SK-N-SH (cell line): Measurements from ENCODE around the gene EVC. TPM values are rescaled to one million over a fixed set of nuclear protein-coding genes. Genes with fewer than 3 reads are reported as not detected.
A peak's percentile ranks its signal among the peaks of the same experiment; 100 is the strongest.

Source experiments
- CTCF ChIA-PET: fragments of 300-600, 350-600 bp; formaldehyde crosslinking; extraction: SDS; loops from one replicate; lab custom pipeline; 2021; lab: Yijun Ruan, JAX
- POLR2A ChIA-PET: fragments of 350-600 bp; sonication (Branson Sonifier 250); formaldehyde crosslinking; extraction: SDS; loops from one replicate; lab custom pipeline; 2020; ENCODE audit warnings: antibody characterized with exemption, inconsistent platforms; lab: Yijun Ruan, JAX
- DNase-seq: peaks from one replicate; pipeline ENCODE4 v3.0.0; 2012
- H2AFZ ChIP-seq: fragments of 200-600 bp; sonication (generic); 2 replicates; pipeline ENCODE4 v1.8.1; 2016; ENCODE audit warnings: antibody characterized with exemption, mild to moderate bottlenecking, low read depth
- H3F3A ChIP-seq: fragments of 200-600 bp; sonication (generic); replicated peaks from 2 replicates; pipeline ENCODE3; 2016; ENCODE audit warnings: antibody characterized with exemption, mild to moderate bottlenecking; ENCODE audit not compliant: insufficient read depth
- H3K27ac ChIP-seq, 2 experiments: fragments of 200-500 bp in 1 of 2; fragments of 200-600 bp in 1 of 2; sonication (Bioruptor generic) in 1 of 2; sonication (generic), shearing (Covaris generic) in 1 of 2; 2 replicates each; pipeline versions ENCODE4 v1.5.1 to v1.6.1; 2014 to 2016; ENCODE audit warnings: low read depth in 2 of 2, inconsistent platforms in 1 of 2, low read length in 1 of 2, mild to moderate bottlenecking in 1 of 2, mixed read lengths in 1 of 2
- H3K27me3 ChIP-seq: fragments of 200-600 bp; sonication (generic), shearing (Covaris generic); 2 replicates; pipeline ENCODE4 v1.6.1; 2016; ENCODE audit warnings: mixed run types; ENCODE audit not compliant: insufficient read depth
- H3K36me3 ChIP-seq, 2 experiments: fragments of 200-500 bp in 1 of 2; fragments of 200-600 bp in 1 of 2; sonication (Bioruptor generic) in 1 of 2; sonication (generic) in 1 of 2; replicated peaks in 1 of 2; 2 replicates each; pipeline versions ENCODE3 to v1.5.1; 2014 to 2016; ENCODE audit warnings: low read length in 1 of 2, mild to moderate bottlenecking in 1 of 2; ENCODE audit not compliant: insufficient read depth in 2 of 2, control insufficient read depth in 1 of 2
- H3K4me1 ChIP-seq, 2 experiments: fragments of 200-500 bp in 1 of 2; fragments of 200-600 bp in 1 of 2; sonication (Bioruptor generic) in 1 of 2; sonication (generic), shearing (Covaris generic) in 1 of 2; 2 replicates each; pipeline versions ENCODE4 v1.5.1 to v1.6.1; 2014 to 2016; ENCODE audit warnings: low read depth in 1 of 2, low read length in 1 of 2, mixed run types in 1 of 2; ENCODE audit not compliant: insufficient read depth in 2 of 2, control insufficient read depth in 1 of 2
- H3K4me2 ChIP-seq: fragments of 200-600 bp; sonication (generic), shearing (Covaris generic); 2 replicates; pipeline ENCODE4 v1.6.1; 2017; ENCODE audit warnings: mixed run types
- H3K4me3 ChIP-seq, 2 experiments: fragments of 200-500 bp in 1 of 2; fragments of 200-600 bp in 1 of 2; sonication (Bioruptor generic) in 1 of 2; sonication (generic), shearing (Covaris generic) in 1 of 2; 2 replicates each; pipeline versions ENCODE4 v1.5.1 to v1.8.1; 2014 to 2016; ENCODE audit warnings: low read depth in 2 of 2, inconsistent platforms in 1 of 2, low read length in 1 of 2, mild to moderate bottlenecking in 1 of 2, mixed read lengths in 1 of 2, moderate library complexity in 1 of 2
- H3K79me2 ChIP-seq: fragments of 200-600 bp; sonication (generic); 2 replicates; pipeline ENCODE4 v1.8.1; 2017; ENCODE audit warnings: mild to moderate bottlenecking; ENCODE audit not compliant: insufficient read depth
- H3K9ac ChIP-seq: fragments of 200-600 bp; sonication (generic); 2 replicates; pipeline ENCODE4 v1.6.1; 2017; ENCODE audit warnings: mixed run types
- H3K9me2 ChIP-seq: fragments of 200-600 bp; sonication (generic); 2 replicates; pipeline ENCODE4 v1.6.1; 2017; ENCODE audit warnings: mixed run types
- H3K9me3 ChIP-seq: fragments of 200-600 bp; sonication (generic); 2 replicates; pipeline ENCODE4 v1.6.1; 2017; ENCODE audit warnings: mixed run types, mild to moderate bottlenecking, moderate library complexity
- H4K20me1 ChIP-seq: fragments of 200-600 bp; sonication (generic); 2 replicates; pipeline ENCODE4 v1.6.1; 2017; ENCODE audit warnings: mild to moderate bottlenecking, mixed run types; ENCODE audit not compliant: insufficient read depth
- ELF1 ChIP-seq: IDR thresholded peaks from 2 replicates; pipeline ENCODE4 v1.4.0; 2012
- FOXM1 ChIP-seq: IDR thresholded peaks from 2 replicates; pipeline ENCODE4 v1.4.0; 2012; ENCODE audit warnings: low read depth, mild to moderate bottlenecking
- GABPA ChIP-seq: IDR thresholded peaks from 2 replicates; pipeline ENCODE4 v1.4.0; 2012; ENCODE audit warnings: low read depth, mild to moderate bottlenecking
- GATA2 ChIP-seq: sonication (generic); formaldehyde crosslinking; IDR thresholded peaks from 2 replicates; pipeline ENCODE4 v1.5.0; 2020; ENCODE audit warnings: mild to moderate bottlenecking, missing genetic modification reagents
- IRF3 ChIP-seq: fragments of 150-350 bp; IDR thresholded peaks from 2 replicates; pipeline ENCODE4 v1.6.1; 2016; ENCODE audit warnings: mild to moderate bottlenecking, low read depth, low read length
- JUND ChIP-seq: IDR thresholded peaks from 2 replicates; pipeline ENCODE4 v1.4.0; 2012
- MEF2A ChIP-seq: IDR thresholded peaks from 2 replicates; pipeline ENCODE4 v1.4.0; 2012; ENCODE audit warnings: low read depth, borderline replicate concordance
- NFIC ChIP-seq: IDR thresholded peaks from 2 replicates; pipeline ENCODE4 v1.4.0; 2012; ENCODE audit warnings: borderline replicate concordance
- NRF1 ChIP-seq: IDR thresholded peaks from 2 replicates; pipeline ENCODE4 v1.6.1; 2012; ENCODE audit warnings: low read depth, mild to moderate bottlenecking, low read length
- POLR2AphosphoS5 ChIP-seq: IDR thresholded peaks from 2 replicates; pipeline ENCODE4 v1.6.1; 2012; ENCODE audit warnings: low read depth, low read length
- REST ChIP-seq: IDR thresholded peaks from 2 replicates; pipeline ENCODE4 v1.6.1; 2012; ENCODE audit warnings: mild to moderate bottlenecking, low read depth, low read length, moderate library complexity
- TCF12 ChIP-seq: IDR thresholded peaks from 2 replicates; pipeline ENCODE4 v1.4.0; 2012
- YY1 ChIP-seq: IDR thresholded peaks from 2 replicates; pipeline ENCODE4 v1.4.0; 2012; ENCODE audit warnings: low read depth, mild to moderate bottlenecking
- WGBS: methylation state at CpG from one replicate; pipeline ENCODE4 v1.1.6; 2017; ENCODE audit warnings: low lambda C conversion rate; 5-methylcytosine and 5-hydroxymethylcytosine counted together
- polyA plus RNA-seq, 3 experiments: library from polyadenylated mRNA; depleted of rRNA; stranded (reverse); fragments of >200 nt; gene quantifications; 2 replicates each; pipeline ENCODE4 v1.2.3, GENCODE V29; 2012

Gene EVC
- polyA plus RNA-seq, 1 of the 3 experiments (the other 2 are of a cell fraction), result 3.8 TPM

GRCh38 chr4:5707778-5708448, 3.1 kb upstream of the EVC start:
- CTCF ChIA-PET, result interaction anchor here (1.2 kb wide), 2 partner anchors 308 kb away, joined by 3 to 7 read pairs; no protein-coding TSS in a partner anchor
- no peak overlapping the region for H3K27ac ChIP-seq
- DNase-seq, result no peak
- peaks cover 3 to 30% of the 10 kb centered on the region in 2 experiments; a peak in 1 of 4 replicates for H3K4me1 ChIP-seq
- no peaks in the 10 kb centered on the region for H4K20me1 ChIP-seq
- H3K4me3 ChIP-seq, result peak overlapping the region in 1 of 2 experiments; percentile 39; a peak in 1 of 4 replicates
- no peak overlapping the region for H3K4me2 ChIP-seq
- H3F3A ChIP-seq, result no peaks in the 10 kb centered on the region
- H3K9ac ChIP-seq, result no peak overlapping the region
- POLR2A ChIA-PET, result interaction anchor here (0.6 kb wide), 1 partner anchor 173 kb away, joined by 3 read pairs; no protein-coding TSS in a partner anchor
- no peaks in the 10 kb centered on the region for H3K36me3 ChIP-seq
- no peak overlapping the region for H2AFZ ChIP-seq
- H3K27me3 ChIP-seq, result no peaks in the 10 kb centered on the region
- H3K9me3 ChIP-seq, result no peaks in the 10 kb centered on the region
- 47% methylated on average over 11 of the region's 41 CpGs for WGBS
- H3K79me2 ChIP-seq, result peaks cover 16% of the 10 kb centered on the region; the same call in 1 of the 2 replicates
- no peaks in the 10 kb centered on the region for H3K9me2 ChIP-seq
- TF ChIP-seq YY1, result no peak
- TF ChIP-seq IRF3, result no peak
- TF ChIP-seq TCF12, result no peak
- no peak for TF ChIP-seq POLR2AphosphoS5
- no peak for TF ChIP-seq GABPA
- TF ChIP-seq REST, result no peak
- no peak for TF ChIP-seq FOXM1

GRCh38 chr4:5708449-5709206, 2.4 kb upstream of the EVC start, which contains the start of gene EVC2:
Gene EVC2 (minus strand): TSS chr4:5708559. CDS start chr4:5708513, 46 bp downstream.
- peaks cover 3 to 30% of the 10 kb centered on the region in 2 experiments; a peak in 1 of 4 replicates for H3K4me1 ChIP-seq
- peaks cover 23% of the 10 kb centered on the region; the same call in 1 of the 2 replicates for H3K79me2 ChIP-seq
- no peak for TF ChIP-seq NFIC
- no peak for TF ChIP-seq GATA2
- TF ChIP-seq NRF1, result peak; percentile 12; the same call in 1 of the 2 replicates
- no peak for TF ChIP-seq MEF2A
- no peak for TF ChIP-seq FOXM1
- no peak for TF ChIP-seq JUND
- TF ChIP-seq ELF1, result no peak
- 83% methylated on average over 13 of the region's 57 CpGs for WGBS
- no peak within 1 kb of the TSS for H3K4me2 ChIP-seq
- no peak within 1 kb of the TSS for H3K9ac ChIP-seq
- CTCF ChIA-PET, result interaction anchor here (1.2 to 1.6 kb wide), 2 partner anchors 33 to 309 kb away, joined by 3 to 5 read pairs; no protein-coding TSS in a partner anchor
- H3K9me2 ChIP-seq, result no peaks in the 10 kb centered on the region
- H3K36me3 ChIP-seq, result no peaks in the 10 kb centered on the region
- H3K27ac ChIP-seq, result no peak within 1 kb of the TSS
- H3K27me3 ChIP-seq, result no peaks in the 10 kb centered on the region
- POLR2A ChIA-PET, result interaction anchor here (0.6 kb wide), 1 partner anchor 172 kb away, joined by 3 read pairs; no protein-coding TSS in a partner anchor
- H2AFZ ChIP-seq, result no peak within 1 kb of the TSS
- no peaks in the 10 kb centered on the region for H3K9me3 ChIP-seq
- DNase-seq, result peak; percentile 58
- no peaks in the 10 kb centered on the region for H3F3A ChIP-seq
- peak within 1 kb of the TSS in 1 of 2 experiments; percentile 39; a peak in 1 of 4 replicates for H3K4me3 ChIP-seq
- no peaks in the 10 kb centered on the region for H4K20me1 ChIP-seq
